ENCODE data around the gene CCDC148.

The CCDC148 gene

GRCh38 chr2:158456309-158457066, at the start of gene CCDC148, which contains the start of gene PKP4:
Gene CCDC148 (minus strand): TSS chr2:158456753. CDS start chr2:158456439, 314 bp downstream.
Gene PKP4 (plus strand): TSS chr2:158456952. CDS start chr2:158533185, 76,233 bp downstream.
- peak; percentile 97 for DNase-seq

- no peak for DNase-seq
Measured at GRCh38 chr2:158505448-158505934, 48.9 kb upstream of the CCDC148 start.

GRCh38 chr2:158504088-158504487, 47.5 kb upstream of the CCDC148 start:
- DNase-seq, result no peak

- no peak for DNase-seq
Measured at GRCh38 chr2:158502974-158503373, 46.4 kb upstream of the CCDC148 start.

- no peak for DNase-seq
Measured at GRCh38 chr2:158501301-158501700, 44.7 kb upstream of the CCDC148 start.

GRCh38 chr2:158500333-158500732, 43.8 kb upstream of the CCDC148 start:
- no peak for DNase-seq

- DNase-seq, result no peak
Measured at GRCh38 chr2:158499383-158499782, 42.8 kb upstream of the CCDC148 start.

GRCh38 chr2:158498749-158499136, 42.2 kb upstream of the CCDC148 start:
- DNase-seq, result no peak

- DNase-seq, result no peak
Measured at GRCh38 chr2:158498043-158498748, 41.6 kb upstream of the CCDC148 start.

- peak; percentile 36 for DNase-seq
Measured at GRCh38 chr2:158497486-158497885, 40.9 kb upstream of the CCDC148 start.

GRCh38 chr2:158496986-158497385, 40.4 kb upstream of the CCDC148 start:
- no peak for DNase-seq

GRCh38 chr2:158495175-158495574, 38.6 kb upstream of the CCDC148 start:
- no peak for DNase-seq

- DNase-seq, result no peak
Measured at GRCh38 chr2:158493458-158493857, 36.9 kb upstream of the CCDC148 start.

GRCh38 chr2:158491072-158491471, 34.5 kb upstream of the CCDC148 start:
- no peak for DNase-seq

GRCh38 chr2:158489366-158490112, 33.0 kb upstream of the CCDC148 start:
- no peak for DNase-seq

GRCh38 chr2:158488442-158489216, 32.1 kb upstream of the CCDC148 start:
- DNase-seq, result no peak

GRCh38 chr2:158487419-158487818, 30.9 kb upstream of the CCDC148 start:
- DNase-seq, result no peak

GRCh38 chr2:158486970-158487325, 30.4 kb upstream of the CCDC148 start:
- no peak for DNase-seq

- no peak for DNase-seq
Measured at GRCh38 chr2:158486150-158486969, 29.8 kb upstream of the CCDC148 start.

GRCh38 chr2:158484892-158485556, 28.5 kb upstream of the CCDC148 start:
- DNase-seq, result no peak

- DNase-seq, result no peak
Measured at GRCh38 chr2:158482594-158482993, 26.0 kb upstream of the CCDC148 start.

Measured in hematopoietic multipotent progenitor cell treated with erythropoietin and hydrocortisone succinate and interleukin-3 and kit ligand, for 4 days (in vitro differentiated cells).